HFF-Myc (cell line): ENCODE results near the gene RSPO4.

ENCODE experiments used
- DNase-seq: peaks from one replicate; pipeline ENCODE4 v3.0.0-alpha.2; 2011; ENCODE audit warnings: low read depth; ENCODE audit errors: extremely low read depth
- H3K4me3 ChIP-seq: replicated peaks from 2 replicates; pipeline ENCODE4 v1.5.1; 2011; ENCODE audit warnings: low read depth, mild to moderate bottlenecking, control low read depth, low read length
- CTCF ChIP-seq: IDR thresholded peaks from 2 replicates; pipeline ENCODE4 v1.5.1; 2012; ENCODE audit warnings: mild to moderate bottlenecking, low read depth, low read length, control low read depth; ENCODE audit errors: missing control alignments

Gene RSPO4

DNA sequence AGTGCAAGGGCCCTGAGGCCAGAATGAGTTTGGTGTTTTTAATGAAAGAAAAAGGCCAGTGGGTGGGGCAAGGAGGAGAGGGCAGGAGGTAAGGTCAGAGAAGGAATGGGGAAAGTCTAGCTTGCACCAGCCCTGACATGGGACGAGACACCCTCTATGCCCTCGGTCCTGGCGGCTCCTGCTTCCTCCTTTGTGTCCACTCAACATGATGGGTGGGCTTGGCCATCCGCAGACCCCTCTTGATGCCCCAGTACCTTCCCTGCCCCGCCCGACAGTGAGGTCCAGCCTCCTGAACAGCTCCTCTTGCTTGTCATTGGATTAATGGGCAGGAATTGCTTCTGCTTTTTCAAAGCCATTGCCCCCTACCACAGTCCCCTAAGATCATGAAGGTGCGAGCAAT lies 52.4 kb downstream of the RSPO4 start:
- DNase-seq = no peak
- no peak for TF ChIP-seq CTCF
- H3K4me3 ChIP-seq = no peak overlapping the region

GRCh38 chr20:946826-947225 lies 55.3 kb downstream of the RSPO4 start:
- DNase-seq = no peak
- H3K4me3 ChIP-seq = no peak overlapping the region
- no peak for TF ChIP-seq CTCF

DNA sequence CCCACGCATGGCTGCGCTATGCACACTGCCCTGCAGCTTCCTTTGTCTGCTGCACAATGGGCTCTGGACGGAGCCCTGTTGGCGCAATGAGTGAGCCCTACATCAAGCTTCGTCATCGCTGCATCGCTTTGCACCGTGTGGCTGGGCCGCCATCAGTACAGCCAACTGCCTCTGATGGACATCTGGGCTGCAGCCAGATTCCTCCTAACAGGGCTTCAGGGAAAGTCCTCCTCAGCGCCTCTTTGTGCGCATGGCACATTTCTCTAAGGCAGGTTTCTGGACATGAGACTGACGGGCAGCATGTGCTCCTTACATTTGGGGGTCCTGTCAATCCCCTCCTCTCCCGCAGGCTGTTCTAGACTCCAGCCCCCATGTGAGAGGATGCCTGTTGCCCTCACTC lies 56.3 kb downstream of the RSPO4 start:
- no peak for TF ChIP-seq CTCF
- no peak for DNase-seq
- no peak overlapping the region for H3K4me3 ChIP-seq

GRCh38 chr20:944774-945410 lies 57.2 kb downstream of the RSPO4 start:
- no peak for TF ChIP-seq CTCF
- DNase-seq = no peak
- H3K4me3 ChIP-seq = no peak overlapping the region

DNA sequence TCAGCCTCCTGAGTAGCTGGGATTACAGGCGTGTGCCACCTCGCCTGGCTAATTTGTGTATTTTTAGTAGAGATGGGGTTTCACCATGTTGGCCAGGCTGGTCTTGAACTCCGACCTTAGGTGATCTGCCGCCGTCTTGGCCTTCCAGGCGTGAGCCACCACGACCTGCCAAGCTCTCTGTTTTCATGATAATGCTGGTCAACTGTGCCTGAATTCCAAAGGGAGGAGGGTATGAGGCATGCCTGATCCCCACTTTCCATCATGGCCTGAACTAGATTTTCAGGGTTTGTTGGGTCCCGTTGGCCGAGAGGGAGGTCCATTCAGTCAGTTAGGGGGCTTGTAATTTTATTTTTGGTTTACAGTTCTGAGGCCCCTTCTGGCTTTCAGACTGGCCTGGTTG lies 58.0 kb downstream of the RSPO4 start:
- H3K4me3 ChIP-seq = no peak overlapping the region
- no peak for TF ChIP-seq CTCF
- no peak for DNase-seq

DNA sequence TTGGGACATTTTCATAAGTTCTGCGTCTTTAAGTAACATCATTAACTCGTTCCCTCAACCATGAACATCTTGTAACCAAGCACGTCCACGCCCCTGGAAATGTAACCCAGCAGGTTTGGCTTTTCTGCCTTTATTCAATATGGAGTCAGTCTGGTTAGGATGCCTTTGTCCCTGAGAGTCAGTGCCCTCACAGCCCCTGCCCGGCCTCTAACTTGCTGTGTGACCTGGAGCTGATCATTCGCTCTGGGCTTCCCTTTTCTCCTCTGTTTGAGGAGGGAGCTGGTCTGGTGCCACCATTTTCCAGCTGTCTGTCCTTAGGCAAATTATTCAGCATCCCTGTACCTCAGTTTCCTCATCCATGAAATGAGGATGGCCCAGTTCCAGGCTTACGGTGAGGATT lies 59.5 kb downstream of the RSPO4 start:
- H3K4me3 ChIP-seq = no peak overlapping the region
- no peak for DNase-seq
- no peak for TF ChIP-seq CTCF

- DNase-seq = no peak
- no peak overlapping the region for H3K4me3 ChIP-seq
- no peak for TF ChIP-seq CTCF
Observed at GRCh38 chr20:940926-941325, 61.2 kb downstream of the RSPO4 start.
